HG02642 (cell line): ENCODE results near the gene LAGE3.
A peak's percentile ranks its signal among the peaks of the same experiment; 100 is the strongest.

Experiments used
- ATAC-seq: cut with Tn5 transposase; IDR thresholded peaks from one replicate; pipeline ENCODE4 v1.9.1; 2021; ENCODE audit warnings: mild to moderate bottlenecking; ENCODE audit not compliant: unreplicated experiment, poor library complexity

Gene LAGE3

DNA sequence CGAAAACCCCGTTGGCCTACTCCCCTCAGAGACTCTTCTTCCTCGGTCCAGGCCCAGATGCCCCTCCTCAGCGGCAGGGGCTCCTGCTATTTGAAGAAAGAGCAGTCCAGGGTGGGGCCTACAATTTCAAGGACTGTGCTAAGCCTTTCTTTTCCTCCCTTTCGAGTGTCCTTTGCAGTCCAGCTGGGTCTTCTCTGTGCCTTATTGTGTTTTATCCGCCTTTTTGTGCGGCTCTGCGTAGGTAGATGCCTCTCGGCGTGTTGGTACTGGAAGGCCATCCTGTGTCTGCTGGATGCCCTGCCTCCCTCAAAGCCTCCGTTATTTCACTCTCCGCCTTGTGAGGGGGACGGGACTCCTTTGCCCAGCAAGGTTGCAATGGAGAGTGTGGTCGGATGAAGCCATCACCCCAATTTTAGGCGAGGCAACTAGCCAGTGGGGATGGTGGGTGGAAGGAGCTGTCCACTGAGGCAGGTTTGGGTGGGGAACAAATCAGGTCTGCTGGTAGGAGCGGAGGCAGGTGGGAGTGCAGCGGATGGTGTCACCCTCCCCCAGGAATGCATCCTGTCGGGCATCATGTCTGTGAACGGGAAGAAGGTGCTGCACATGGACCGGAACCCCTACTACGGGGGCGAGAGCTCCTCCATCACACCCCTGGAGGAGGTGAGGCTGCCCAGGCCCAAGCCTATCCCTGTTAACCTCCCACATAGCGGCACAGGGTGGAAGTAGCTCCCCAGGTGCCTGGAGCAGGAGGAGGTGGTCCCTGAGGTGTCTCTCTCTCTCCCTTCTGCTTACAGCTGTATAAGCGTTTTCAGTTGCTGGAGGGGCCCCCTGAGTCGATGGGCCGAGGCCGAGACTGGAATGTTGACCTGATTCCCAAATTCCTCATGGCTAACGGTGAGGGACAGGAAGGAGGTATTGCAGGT is 40.8 kb downstream of the LAGE3 start:
- no peak for ATAC-seq

DNA sequence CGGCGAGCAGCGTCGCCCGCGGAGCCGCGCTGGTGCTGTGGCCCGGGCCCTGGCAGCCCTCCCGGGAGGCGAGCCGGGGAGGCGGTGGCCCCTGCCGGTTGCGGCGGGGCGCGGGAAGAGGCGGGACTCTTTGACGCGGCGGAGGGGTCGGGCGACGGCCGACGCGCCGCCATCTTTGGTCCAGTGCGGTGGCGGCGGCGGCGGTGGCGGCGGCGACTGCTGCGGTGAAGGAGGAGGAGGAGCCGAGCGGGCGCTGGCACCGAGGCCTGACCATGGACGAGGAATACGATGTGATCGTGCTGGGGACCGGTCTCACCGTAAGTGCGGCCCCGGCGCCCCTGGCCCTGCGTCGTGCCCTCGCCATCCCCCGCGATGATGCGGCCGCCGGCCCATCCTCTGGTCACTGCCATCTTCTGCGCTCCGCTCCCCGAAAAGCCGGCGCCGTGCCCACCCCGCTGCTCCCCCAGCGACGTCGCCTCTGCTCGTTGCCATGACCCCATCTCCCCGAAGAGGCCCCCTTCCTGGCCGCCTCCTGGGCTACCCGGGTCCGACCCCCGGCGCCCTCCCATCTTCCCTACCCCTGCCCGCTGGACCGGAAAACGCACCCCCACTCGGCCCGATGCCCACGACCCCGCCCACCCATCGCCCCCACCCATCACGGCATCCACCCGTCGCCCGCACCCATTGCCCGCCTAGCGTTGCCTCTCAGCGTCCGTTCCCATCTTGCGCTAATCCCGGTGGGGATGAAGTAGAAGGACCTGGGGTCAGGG is 41.9 kb downstream of the LAGE3 start, which contains the start of gene GDI1:
Gene GDI1 (plus strand): TSS at position 172 of the 770 bp plus-strand sequence. CDS start 101 bp downstream, at position 273.
- peak; percentile 56 for ATAC-seq

DNA sequence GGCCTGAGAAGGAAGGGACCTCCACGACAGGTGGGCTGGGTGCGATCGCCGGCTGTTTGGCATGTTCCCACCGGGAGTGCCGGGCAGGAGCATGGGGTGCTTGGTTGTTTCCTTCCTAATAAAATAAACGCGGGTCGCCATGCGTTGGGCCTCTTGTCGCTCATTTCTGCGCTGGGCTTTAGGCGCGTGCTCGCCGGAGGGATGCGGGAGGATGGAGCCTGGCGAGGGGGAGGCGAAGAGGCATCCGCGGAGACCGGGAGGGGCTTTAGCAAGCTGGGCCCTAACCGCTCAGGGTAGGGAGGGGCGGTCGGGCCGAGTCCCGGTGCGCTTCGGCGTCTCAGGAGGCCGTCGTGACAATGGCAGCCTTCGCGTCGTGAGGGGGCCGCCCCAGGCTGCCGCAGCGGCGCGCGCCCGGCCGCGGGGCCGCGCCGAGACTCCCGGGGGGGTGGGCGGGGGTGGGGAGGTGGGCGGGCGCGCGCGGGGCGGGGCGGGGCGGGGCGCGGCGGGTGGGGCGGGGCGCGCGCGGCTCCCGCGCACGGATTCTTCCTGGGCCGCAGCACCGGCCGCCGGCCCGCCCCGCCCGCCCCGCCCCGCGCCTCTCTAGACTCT is 42.6 kb downstream of the LAGE3 start:
- peak; percentile 37 for ATAC-seq

DNA sequence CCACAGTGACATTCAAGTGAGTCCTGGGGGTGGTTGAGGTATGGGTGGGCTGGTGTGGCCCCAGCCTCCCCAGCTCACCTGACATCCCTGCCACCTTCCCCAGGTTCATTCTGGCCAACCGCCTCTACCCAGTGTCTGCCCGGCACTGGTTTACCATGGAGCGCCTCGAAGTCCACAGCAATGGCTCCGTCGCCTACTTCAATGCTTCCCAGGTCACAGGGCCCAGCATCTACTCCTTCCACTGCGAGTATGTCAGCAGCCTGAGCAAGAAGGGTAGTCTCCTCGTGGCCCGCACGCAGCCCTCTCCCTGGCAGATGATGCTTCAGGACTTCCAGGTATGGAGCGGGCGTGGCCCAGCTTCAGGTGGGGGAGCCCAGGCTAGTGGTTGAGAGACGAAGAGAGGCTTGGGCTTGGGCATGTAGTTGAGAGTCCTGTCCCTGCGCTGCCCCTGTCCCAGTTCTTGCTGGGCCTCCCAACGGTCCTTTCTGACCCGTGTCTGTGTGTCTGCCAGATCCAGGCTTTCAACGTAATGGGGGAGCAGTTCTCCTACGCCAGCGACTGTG is 43.8 kb downstream of the LAGE3 start:
- no peak for ATAC-seq

- ATAC-seq = no peak
Observed at GRCh38 chrX:154434394-154435168, 44.5 kb downstream of the LAGE3 start.

DNA sequence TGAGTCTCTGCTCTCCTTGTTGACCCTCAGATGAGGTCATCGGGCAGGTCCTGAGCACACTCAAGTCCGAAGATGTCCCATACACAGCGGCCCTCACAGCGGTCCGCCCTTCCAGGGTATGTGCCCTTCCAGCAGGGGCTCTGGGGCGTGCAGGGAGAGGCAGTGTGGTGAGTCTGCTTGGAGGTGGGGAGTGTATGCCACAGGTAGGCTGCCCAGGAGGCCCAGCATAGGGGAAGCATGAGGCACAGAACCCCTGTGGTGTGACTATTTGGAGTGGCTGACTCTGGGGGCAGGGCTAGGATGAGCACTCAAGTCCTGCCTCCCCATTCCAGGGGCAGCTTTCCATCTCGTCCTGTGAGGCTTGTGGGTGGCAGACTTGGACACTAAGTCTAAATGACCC is 45.5 kb downstream of the LAGE3 start:
- no peak for ATAC-seq

DNA sequence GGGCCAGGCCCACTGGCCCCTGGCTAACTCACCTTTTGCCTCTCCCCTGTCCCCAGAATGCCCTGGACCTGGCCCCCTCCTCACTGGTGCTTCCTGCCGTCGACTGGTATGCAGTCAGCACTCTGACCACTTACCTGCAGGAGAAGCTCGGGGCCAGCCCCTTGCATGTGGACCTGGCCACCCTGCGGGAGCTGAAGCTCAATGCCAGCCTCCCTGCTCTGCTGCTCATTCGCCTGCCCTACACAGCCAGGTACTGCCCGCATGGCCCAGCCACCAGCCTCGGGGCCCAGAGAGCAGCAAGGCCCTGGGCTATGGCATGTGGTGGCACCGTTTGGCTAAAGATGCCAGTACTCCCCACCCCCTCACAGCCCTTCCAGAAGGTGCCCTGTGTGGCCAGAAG is 46.9 kb downstream of the LAGE3 start:
- ATAC-seq = no peak

DNA sequence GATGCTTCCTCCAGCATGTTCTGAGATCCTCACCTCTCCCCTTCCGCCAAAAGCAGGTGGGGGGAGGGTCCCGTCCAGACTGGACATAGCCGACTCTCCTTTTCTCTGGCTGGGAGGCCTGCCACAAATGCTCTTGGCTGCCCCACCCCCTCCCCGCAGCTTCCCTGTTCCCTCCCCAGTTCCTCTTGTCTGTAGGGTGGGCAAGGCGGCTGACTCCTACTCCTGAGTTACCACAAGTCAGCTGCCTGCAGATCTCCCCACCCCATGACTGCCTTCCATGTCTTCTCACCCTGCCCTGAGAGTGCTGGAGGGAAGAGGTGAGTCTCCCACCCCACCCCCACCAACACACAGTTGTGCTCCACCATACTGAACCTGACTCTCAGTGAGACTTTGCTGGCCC is 47.7 kb downstream of the LAGE3 start:
- ATAC-seq = no peak

DNA sequence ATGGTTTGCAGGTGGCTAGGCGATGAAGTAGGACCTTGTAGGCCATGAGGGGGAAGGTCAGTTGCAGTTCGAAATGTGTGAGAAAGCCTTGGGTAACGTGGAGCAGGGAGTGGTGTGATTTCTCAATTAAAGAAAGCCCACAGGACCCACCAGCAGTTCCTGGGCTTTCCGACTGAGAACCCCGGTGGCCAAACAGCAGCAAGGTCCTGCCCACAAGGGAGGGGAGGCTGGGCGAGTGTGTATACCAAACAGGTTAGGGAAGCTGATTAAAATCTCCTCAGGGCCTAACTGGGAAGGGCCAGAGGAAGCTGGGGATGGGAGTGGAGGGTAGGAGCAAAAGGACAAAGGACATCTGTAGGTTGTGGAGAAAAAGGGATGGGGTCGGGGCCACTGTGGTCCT is 48.2 kb downstream of the LAGE3 start:
- no peak for ATAC-seq

- no peak for ATAC-seq
Observed at GRCh38 chrX:154430479-154430878, 48.6 kb downstream of the LAGE3 start.

- ATAC-seq = no peak
Observed at GRCh38 chrX:154429711-154430110, 49.4 kb downstream of the LAGE3 start.

- ATAC-seq = peak; percentile 98
Observed at GRCh38 chrX:154428176-154429171, 50.6 kb downstream of the LAGE3 start, which contains the start of gene ATP6AP1. Gene ATP6AP1 (plus strand): TSS chrX:154428677. CDS start chrX:154428693, 16 bp downstream.
